T-helper 2 cell treated with Interferon-gamma antibody and Interleukin-4, amounts not matched to agents 5 μg/mL and 100 μg/mL, for 36 hours (primary cell): ENCODE measurements around the gene HDAC11.

Experiments used
- DNase-seq: peaks from one replicate; pipeline ENCODE4 v3.0.0; 2021; ENCODE audit warnings: low spot score
- H3K27ac Mint-ChIP-seq: one replicate; pipeline ENCODE4 v1.8.0; 2021; ENCODE audit warnings: mild to moderate bottlenecking, mixed read lengths
- H3K27me3 Mint-ChIP-seq: one replicate; pipeline ENCODE4 v1.8.0; 2021; ENCODE audit warnings: low read depth, mixed read lengths
- H3K36me3 Mint-ChIP-seq: one replicate; pipeline ENCODE4 v1.8.0; 2021; ENCODE audit warnings: low read depth, mixed read lengths
- H3K4me1 Mint-ChIP-seq: one replicate; pipeline ENCODE4 v1.8.0; 2021; ENCODE audit warnings: low read depth, mixed read lengths
- H3K4me3 Mint-ChIP-seq: one replicate; pipeline ENCODE4 v1.8.0; 2022; ENCODE audit warnings: mild to moderate bottlenecking, moderate library complexity, mixed read lengths
- H3K9me3 Mint-ChIP-seq: one replicate; pipeline ENCODE4 v1.8.0; 2021; ENCODE audit warnings: mixed read lengths

HDAC11 gene

GRCh38 chr3:13538520-13539291 is 58.6 kb downstream of the HDAC11 start:
- Mint-ChIP-seq H3K4me1 (peaks cover 5% of the 10 kb centered on the region), H3K36me3 (no peaks in the 10 kb centered on the region), H3K27me3 (no peaks in the 10 kb centered on the region), H3K4me3 (no peak overlapping the region), H3K27ac (no peak overlapping the region), H3K9me3 (no peaks in the 10 kb centered on the region)
- no peak for DNase-seq

GRCh38 chr3:13539292-13539638 is 59.2 kb downstream of the HDAC11 start:
- H3K27ac Mint-ChIP-seq: no peak overlapping the region
- no peak overlapping the region for H3K4me3 Mint-ChIP-seq
- no peaks in the 10 kb centered on the region for H3K27me3 Mint-ChIP-seq
- H3K36me3 Mint-ChIP-seq: no peaks in the 10 kb centered on the region
- peaks cover 10% of the 10 kb centered on the region for H3K4me1 Mint-ChIP-seq
- DNase-seq: no peak
- H3K9me3 Mint-ChIP-seq: no peaks in the 10 kb centered on the region

GRCh38 chr3:13539671-13540070 is 59.6 kb downstream of the HDAC11 start:
- no peak overlapping the region for H3K27ac Mint-ChIP-seq
- H3K27me3 Mint-ChIP-seq: no peaks in the 10 kb centered on the region

GRCh38 chr3:13540297-13540995 is 60.3 kb downstream of the HDAC11 start:
- Mint-ChIP-seq H3K27ac (no peak overlapping the region), H3K4me1 (peaks cover 22% of the 10 kb centered on the region), H3K4me3 (no peak overlapping the region), H3K9me3 (no peaks in the 10 kb centered on the region), H3K36me3 (no peaks in the 10 kb centered on the region), H3K27me3 (no peaks in the 10 kb centered on the region)
- no peak for DNase-seq

More at GRCh38 chr3:13539671-13540070, 59.6 kb downstream of the HDAC11 start:
- H3K9me3 Mint-ChIP-seq: no peaks in the 10 kb centered on the region
- no peak overlapping the region for H3K4me3 Mint-ChIP-seq
- DNase-seq: no peak
- no peaks in the 10 kb centered on the region for H3K36me3 Mint-ChIP-seq
- H3K4me1 Mint-ChIP-seq: peaks cover 14% of the 10 kb centered on the region

GRCh38 chr3:13541691-13542090 is 61.6 kb downstream of the HDAC11 start:
- Mint-ChIP-seq H3K27ac (no peak overlapping the region), H3K36me3 (no peaks in the 10 kb centered on the region), H3K9me3 (no peaks in the 10 kb centered on the region), H3K4me3 (no peak overlapping the region), H3K4me1 (peaks cover 19% of the 10 kb centered on the region), H3K27me3 (no peaks in the 10 kb centered on the region)
- no peak for DNase-seq

- Mint-ChIP-seq H3K4me3 (no peak overlapping the region), H3K27me3 (peaks cover 2% of the 10 kb centered on the region), H3K36me3 (no peaks in the 10 kb centered on the region), H3K4me1 (peaks cover 17% of the 10 kb centered on the region), H3K27ac (no peak overlapping the region), H3K9me3 (no peaks in the 10 kb centered on the region)
- DNase-seq: no peak
Measured at GRCh38 chr3:13542142-13542541, 62.0 kb downstream of the HDAC11 start.

GRCh38 chr3:13543253-13543652 is 63.1 kb downstream of the HDAC11 start:
- Mint-ChIP-seq H3K36me3 (no peaks in the 10 kb centered on the region), H3K27me3 (peaks cover 13% of the 10 kb centered on the region), H3K27ac (no peak overlapping the region), H3K4me3 (no peak overlapping the region), H3K9me3 (no peaks in the 10 kb centered on the region), H3K4me1 (peaks cover 17% of the 10 kb centered on the region)
- no peak for DNase-seq

GRCh38 chr3:13544293-13544831 is 64.3 kb downstream of the HDAC11 start:
- peak; percentile 41 for DNase-seq
- H3K4me3 Mint-ChIP-seq: peak overlapping the region; percentile 10
- peaks cover 17% of the 10 kb centered on the region for H3K4me1 Mint-ChIP-seq
- no peaks in the 10 kb centered on the region for H3K36me3 Mint-ChIP-seq
- no peak overlapping the region for H3K27ac Mint-ChIP-seq
- H3K27me3 Mint-ChIP-seq: peaks cover 17% of the 10 kb centered on the region
- H3K9me3 Mint-ChIP-seq: no peaks in the 10 kb centered on the region

GRCh38 chr3:13544951-13545651 is 65.0 kb downstream of the HDAC11 start:
- Mint-ChIP-seq H3K9me3 (no peaks in the 10 kb centered on the region), H3K27me3 (peaks cover 22% of the 10 kb centered on the region), H3K36me3 (no peaks in the 10 kb centered on the region), H3K4me3 (peak overlapping the region; percentile 10), H3K4me1 (peaks cover 19% of the 10 kb centered on the region), H3K27ac (no peak overlapping the region)
- DNase-seq: no peak

GRCh38 chr3:13545952-13546454 is 65.9 kb downstream of the HDAC11 start:
- no peak overlapping the region for H3K4me3 Mint-ChIP-seq
- H3K27ac Mint-ChIP-seq: no peak overlapping the region
- DNase-seq: no peak
- H3K4me1 Mint-ChIP-seq: peaks cover 19% of the 10 kb centered on the region
- no peaks in the 10 kb centered on the region for H3K9me3 Mint-ChIP-seq
- H3K36me3 Mint-ChIP-seq: no peaks in the 10 kb centered on the region
- peaks cover 29% of the 10 kb centered on the region for H3K27me3 Mint-ChIP-seq

GRCh38 chr3:13546667-13547171 is 66.6 kb downstream of the HDAC11 start:
- H3K9me3 Mint-ChIP-seq: no peaks in the 10 kb centered on the region

GRCh38 chr3:13547591-13548371 is 67.7 kb downstream of the HDAC11 start:
- no peak for DNase-seq
- H3K27me3 Mint-ChIP-seq: peaks cover 33% of the 10 kb centered on the region
- H3K4me3 Mint-ChIP-seq: peak overlapping the region; percentile 16
- no peak overlapping the region for H3K27ac Mint-ChIP-seq
- peaks cover 19% of the 10 kb centered on the region for H3K4me1 Mint-ChIP-seq
- H3K36me3 Mint-ChIP-seq: no peaks in the 10 kb centered on the region
- H3K9me3 Mint-ChIP-seq: no peaks in the 10 kb centered on the region

More at GRCh38 chr3:13546667-13547171, 66.6 kb downstream of the HDAC11 start:
- Mint-ChIP-seq H3K27me3 (peaks cover 29% of the 10 kb centered on the region), H3K27ac (no peak overlapping the region), H3K36me3 (no peaks in the 10 kb centered on the region), H3K4me3 (no peak overlapping the region), H3K4me1 (peaks cover 19% of the 10 kb centered on the region)
- no peak for DNase-seq
